HG03039 (cell line): ENCODE measurements around the gene GLUL.

ENCODE experiments used
- ATAC-seq: cut with Tn5 transposase; IDR thresholded peaks from one replicate; pipeline ENCODE4 v1.9.1; 2021; ENCODE audit warnings: mild to moderate bottlenecking, moderate library complexity; ENCODE audit not compliant: unreplicated experiment

The GLUL gene

DNA sequence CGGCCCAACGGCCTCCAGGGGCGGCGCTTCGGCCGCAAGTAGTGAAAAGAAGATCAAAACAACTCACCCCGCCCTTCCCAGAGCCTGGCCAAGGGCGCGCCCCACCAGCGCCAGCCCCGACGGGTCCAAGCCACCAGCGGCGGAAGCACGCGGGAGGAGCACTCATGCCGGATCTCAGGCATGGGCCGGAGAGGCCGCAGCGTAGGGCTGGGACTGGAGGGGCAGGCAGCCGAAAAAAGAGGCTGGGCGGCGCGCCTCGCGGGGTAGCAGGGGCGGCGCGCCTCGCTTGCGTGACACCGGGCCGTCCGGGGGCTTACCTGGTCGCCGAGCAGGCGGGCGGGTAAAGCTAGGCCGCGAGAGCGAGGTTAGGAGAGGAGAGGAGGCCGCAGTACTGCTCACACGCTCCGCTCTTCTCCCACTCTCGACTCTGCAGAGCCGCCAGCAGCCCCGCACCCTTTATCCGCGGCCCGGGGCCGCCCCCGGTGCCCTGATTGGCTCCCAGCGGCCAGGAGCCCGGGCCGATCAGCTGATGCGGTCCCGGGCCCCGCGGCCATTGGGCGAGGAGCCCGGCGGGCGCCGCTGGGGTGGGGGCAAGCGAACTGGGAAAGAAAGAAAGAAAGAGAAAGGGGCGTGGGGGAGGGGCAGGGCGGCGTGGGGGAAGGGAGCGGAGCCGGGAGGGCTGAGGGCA lies at the start of gene GLUL:
TSS of gene GLUL (minus strand) at position 429 of the 688 bp plus-strand sequence. CDS start 3,053 bp downstream, outside the sequence.
- ATAC-seq = peak; percentile 58

DNA sequence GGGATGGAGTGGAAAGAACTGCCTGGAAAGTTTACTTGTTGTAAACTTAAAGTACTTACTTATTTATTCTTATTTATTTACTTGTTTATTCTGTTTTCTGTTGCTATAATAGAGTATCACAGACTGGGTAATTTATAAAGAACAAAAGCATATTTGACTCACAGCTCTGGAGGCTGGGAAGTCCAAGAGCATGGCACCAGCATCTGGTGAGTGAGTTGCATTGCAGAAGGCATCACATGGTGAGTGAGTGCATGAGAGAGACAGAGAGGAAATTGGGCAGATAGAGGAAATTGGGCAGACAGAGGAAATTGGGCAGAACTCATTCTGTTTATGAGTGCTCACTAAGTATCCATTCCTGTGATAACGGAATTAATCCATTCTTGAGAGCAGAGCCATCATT lies 46.7 kb upstream of the GLUL start:
- no peak for ATAC-seq

DNA sequence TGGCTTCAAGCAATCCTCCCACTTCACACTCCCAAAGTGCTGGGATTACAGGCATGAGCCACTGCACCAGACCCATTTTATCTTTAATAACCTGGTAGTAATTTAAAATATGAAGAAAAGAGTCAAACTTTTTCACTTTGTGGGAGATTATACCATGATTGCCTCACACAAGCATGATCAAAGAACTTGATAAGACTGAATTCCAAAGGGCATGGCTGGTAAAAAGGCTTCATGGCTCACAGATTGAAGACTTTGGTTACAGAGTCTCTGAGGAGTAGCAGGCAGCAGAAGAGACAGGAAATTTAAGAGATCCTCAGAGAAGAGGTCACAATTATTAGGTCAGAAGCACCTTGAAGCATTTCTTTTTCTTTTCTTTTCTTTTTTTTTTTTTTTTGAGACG lies 42.0 kb upstream of the GLUL start:
- no peak for ATAC-seq

DNA sequence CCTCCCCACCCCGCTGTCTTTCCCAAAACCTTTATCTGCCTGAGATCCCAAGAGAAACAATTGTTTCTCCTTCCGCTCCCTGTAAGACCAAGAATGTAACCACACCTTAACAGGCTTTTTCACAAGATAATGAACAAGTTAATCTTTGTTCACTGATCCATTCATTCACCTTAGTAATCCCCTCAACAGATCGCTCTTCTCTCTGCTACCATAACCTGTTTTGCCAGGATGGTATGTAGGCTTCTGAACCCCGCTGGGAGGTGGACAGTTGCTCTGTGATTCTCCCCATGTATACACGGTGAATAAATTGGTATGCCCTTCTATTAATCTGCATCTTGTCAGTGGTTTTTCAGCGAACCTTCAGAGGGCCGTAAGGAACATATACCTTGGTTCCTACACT lies 39.7 kb upstream of the GLUL start:
- no peak for ATAC-seq

DNA sequence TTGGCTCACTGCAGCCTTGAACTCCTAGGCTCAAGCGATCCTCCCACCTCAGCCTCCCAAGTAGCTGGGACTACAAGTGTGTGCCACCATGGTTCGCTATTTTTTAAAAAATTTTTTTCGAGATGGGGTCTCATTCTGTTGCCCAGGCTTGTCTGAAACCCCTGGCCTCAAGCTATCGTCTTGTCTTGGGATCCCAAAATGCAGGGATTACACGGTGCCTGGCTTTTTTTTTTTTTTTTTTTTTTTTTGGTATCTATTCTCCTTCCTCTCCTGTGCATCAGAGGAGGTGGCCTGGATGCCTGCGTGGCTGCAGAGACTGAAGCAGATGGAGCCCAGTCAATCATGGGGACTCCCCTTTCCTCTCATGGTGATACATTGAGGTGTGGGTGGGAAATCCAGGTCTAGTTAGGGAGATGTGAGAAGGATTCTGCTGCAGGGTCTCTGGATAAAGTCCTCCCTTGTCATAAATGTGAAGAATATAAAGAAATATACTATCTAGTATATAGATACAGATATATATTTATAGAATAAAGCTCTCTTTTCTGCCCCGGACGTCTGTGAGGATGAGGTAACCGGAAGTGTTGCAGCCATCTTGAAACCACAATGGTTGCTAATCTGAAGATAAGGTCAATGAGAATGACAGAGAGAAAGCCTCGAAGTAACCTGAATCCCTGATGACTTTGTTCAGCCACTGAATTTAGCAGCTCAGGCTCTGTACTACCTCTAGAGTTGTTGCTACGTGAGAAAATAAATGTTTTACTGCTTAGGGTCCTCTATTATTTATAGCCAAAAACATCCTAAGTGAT lies 38.9 kb upstream of the GLUL start:
- ATAC-seq = no peak

DNA sequence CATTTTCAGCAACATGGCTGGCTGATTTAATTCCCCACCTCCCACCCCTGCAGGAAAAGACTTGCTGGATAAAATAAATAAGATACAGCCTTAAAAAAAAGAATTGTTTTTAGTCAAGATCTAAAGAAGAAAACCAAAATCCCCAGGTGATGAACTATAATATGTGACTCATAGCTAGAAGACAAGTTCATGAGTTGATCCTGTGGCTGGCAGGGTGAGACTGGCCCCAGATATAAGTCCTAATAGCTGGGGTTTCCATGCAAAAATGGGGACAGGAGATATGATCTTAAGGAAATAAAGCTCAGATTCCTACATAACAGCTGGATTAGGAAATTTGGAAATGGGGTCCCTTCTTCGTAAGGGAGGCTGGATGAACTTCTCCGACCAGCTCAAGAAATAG lies 36.5 kb upstream of the GLUL start:
- no peak for ATAC-seq

DNA sequence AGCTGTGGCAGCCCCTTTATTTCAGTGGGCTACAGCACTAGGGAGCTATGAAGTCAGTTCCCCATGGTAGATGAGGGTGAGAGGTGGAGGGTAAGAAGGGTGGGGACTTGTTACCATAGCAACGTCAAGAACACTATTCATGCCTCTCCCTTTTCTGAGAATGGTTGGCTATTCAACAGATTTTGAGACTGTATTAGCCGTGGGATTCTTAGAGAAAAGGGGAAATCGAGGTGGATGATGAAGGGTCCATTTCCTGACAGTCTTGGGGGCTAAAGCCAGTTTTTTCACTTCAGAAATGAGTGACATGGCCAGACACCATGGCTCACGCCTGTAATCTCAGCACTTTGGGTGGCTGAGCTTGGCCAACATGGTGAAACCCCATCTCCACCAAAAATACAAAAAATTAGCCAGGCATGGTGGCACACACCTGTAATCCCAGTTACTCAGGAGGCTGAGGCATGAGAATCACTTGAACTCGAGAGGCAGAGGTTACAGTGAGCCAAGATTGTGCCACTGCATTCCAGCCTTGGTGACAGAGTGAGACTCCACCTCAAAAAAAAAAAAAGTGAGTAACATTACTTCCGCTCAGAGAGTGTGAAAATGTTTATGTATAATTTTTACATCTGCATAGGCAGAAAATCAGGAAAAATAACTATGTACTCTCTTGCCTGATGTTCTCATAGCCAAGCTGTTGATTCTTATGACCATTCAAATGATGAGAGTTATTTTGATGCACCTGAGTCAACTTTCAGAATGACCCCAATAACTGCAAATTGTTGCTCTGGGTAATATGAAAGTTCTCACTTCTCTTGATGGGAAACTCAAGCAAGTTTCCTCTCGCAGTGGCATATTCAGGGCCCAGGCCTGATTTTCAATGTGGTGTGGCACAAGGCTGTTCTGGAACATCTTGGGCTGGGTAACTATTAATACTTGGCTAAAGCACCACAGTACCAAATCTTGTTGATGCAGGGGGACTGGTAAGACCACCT lies 35.1 kb upstream of the GLUL start:
- ATAC-seq = peak; percentile 58

DNA sequence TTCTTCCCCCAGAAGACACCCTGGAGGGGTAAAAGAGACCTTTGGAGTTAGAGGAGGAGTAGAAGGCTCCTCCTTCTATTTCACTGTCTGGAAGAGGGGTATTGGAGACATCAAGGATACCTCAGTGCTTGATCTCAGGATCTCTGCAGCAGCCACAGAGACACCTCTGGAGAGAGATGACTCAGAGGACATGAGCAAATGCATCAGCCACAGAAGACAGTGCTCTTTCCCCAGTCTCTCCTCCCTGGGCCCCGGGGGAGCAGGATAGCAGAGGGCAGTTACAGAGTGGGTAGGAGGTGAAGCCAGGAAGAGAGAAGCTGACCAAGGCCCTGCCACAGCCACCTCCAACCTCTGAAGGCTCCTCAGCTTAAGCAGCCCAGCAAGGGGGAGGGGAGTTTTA lies 24.2 kb upstream of the GLUL start:
- no peak for ATAC-seq

DNA sequence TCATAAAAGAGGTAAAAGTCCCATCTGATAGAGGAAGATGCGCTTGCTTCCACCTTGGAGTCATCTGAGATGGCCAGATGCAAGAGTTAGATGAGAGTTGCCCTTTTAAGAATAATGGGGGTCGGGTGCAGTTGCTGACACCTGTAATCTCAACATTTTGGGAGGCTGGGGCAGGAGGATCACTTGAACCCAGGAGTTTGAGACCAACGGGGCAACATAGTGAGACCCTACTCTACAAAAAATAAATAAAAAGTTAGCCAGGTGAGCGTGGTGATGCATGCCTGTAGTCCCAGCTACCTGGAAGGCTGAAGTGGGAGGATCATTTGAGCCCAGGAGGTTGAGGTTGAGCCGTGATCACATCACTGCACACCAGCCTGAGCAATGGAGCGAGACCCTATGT lies 22.4 kb upstream of the GLUL start:
- no peak for ATAC-seq

DNA sequence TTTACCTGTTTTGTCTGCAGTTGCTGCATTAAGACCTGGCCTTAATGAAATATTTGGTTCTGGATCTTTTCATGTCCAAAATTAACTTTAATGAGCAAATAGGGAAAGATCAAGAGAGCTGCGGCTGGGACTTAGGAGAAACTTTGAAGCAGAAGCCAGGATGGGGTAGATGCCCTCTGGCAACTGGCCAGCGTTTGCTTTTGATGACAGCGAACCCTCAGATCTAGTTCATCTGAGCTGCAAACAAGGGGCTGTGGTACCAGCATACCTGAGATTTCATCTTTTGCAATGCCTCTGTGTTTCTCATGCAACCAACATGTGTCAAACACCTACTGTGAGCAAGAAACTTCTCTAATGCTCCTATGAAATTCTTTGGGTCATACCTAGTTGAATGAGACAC lies 21.9 kb upstream of the GLUL start:
- no peak for ATAC-seq

DNA sequence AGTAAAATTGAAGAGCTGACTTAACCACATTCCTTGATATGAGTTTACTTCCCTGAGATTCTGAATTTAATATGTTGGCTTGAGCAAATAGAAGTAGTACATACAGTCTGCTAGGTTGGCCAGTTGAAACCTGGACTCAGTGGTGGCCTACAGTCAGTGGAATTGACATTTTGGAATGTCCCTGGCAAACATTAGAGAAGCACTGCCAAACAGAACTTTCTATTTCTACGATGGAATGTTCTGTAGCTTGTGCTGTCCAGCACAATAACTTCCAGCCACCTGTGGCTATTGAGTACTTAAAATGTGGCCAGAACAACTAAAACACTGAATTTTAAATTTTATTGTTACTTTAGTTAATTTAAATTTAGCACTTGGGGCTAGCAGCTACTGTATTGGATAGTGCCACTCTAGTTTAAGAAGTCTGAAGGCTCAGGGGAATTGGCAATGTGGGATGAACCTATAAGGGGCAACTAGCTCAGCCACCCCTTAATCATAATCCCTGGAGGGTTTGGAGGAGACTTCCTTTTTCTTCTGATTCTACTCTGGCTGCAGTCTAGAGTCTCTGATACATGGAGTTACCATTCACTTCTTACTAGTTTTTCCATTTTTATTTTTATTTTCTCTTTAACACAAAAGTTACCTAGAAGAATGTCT lies 19.2 kb upstream of the GLUL start:
- no peak for ATAC-seq

DNA sequence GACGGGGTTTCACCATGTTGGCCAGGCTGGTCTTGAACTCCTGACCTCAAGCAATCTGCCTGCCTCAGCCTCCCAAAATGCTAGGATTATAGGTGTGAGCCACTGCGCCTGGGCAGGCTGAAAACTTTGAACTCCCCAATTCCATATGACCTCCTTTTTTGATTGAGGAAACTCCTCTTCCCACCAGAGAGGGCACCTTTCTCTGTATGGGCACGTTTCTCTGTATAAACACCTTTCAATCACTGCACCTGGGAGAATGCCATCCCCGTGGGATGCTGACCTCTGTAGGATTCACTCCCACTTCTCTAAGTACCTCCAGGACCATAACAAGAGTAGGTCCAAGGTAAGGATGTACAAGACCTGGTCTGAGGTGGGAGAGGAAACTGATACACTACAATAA lies 18.5 kb upstream of the GLUL start:
- ATAC-seq = no peak

DNA sequence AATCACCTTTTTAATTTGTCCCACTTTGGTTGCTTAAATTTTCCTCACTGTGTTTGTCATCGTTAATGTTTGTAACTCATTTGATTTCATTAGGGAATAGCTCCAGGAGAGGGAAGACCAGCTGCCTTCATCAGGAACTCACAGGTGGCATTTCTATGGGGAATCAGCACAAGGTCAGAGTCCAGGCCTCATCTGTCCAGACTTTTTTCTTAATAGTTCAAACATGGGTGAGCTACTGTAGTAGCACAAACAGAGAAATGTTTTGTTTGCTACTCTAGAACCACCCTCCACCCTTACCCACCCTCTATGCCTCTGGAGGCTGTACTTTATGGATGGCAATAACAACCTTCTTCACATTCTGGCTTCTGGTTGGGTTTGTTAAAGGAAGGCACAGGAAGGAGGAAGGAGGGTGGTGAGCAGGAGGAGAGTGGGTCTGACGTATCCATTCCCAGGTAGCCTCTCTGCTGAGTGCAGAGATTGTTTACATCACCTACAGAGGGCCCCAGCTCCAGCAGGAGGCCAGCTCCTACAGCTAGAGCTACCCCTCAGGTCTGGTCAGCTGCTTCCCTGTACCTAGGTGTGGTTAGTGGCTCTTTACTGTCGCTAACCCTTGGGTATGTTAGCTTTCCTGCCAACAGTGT lies 17.0 kb upstream of the GLUL start:
- no peak for ATAC-seq

DNA sequence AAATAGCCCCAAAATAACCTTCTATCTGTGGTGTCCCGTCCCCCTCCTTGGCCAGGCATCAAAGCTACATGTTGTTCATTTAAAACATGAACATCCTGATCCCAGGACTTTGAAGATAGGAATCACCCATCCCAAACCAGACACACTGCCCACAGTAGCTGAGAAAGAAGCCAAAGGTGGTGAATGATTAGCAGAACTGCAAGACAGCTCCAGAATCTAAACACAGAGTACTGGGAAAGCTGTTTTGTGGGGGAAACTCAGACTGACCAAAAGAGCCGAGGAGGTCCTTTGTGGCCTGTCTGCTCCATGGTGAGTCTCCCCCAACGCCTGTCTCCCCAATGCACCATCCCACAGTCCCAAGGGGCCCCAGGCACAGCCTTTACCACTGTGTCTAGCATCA lies 16.1 kb upstream of the GLUL start:
- no peak for ATAC-seq

DNA sequence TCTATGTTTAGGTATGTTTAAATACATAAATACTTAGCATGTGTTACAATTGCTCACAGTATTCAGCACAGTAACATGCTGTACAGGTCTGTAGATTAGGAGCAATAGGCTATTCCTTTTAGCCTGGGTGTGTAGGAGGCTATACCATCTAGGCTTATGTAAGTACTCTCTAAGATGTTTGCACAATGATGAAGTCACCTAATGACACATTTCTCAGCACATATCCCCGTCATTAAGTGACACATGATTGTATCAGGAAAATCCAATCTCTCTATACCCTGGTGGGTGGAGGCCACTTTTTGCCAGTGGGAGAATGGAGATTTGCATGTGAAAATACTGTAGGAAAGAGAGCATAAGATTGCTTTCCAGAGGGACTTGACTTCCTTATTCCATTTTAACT lies 14.4 kb upstream of the GLUL start:
- no peak for ATAC-seq

DNA sequence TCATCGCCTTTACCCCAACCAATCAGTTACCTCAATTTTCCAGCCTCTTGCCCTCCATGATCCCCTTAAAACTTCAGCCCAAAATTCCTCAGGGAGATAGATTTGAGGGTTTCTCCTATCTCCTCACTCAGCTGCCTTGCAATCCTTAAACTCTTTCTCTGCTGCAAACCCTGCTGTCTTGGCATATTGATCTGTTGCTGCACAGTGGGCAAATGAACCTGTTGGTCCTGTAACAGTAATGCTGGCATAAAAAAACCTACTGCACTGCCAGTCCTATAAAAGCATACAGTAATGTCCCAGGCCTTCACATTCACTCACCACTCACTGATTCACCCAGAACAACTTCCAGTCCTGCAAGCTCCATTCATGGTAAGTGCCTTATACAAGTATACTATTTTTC lies 14.0 kb upstream of the GLUL start:
- ATAC-seq = no peak

DNA sequence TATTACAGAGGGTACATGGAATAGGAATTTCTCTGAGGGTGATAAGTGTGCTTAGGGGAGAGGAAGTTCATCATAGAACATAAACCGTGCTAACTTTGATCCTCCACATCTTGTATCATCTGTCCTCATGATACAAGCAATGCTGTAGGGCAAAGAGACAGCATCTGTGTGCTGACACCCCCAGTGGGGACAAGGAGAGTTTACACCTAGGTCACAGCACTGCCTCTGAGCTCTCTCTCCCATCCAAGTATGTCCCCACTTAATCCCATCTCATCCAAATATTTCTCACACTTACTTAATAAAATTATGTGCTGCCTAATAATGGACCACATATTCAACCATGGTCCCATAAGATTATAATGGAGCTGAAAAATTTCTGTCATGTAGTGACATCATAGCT lies 13.2 kb upstream of the GLUL start:
- no peak for ATAC-seq

DNA sequence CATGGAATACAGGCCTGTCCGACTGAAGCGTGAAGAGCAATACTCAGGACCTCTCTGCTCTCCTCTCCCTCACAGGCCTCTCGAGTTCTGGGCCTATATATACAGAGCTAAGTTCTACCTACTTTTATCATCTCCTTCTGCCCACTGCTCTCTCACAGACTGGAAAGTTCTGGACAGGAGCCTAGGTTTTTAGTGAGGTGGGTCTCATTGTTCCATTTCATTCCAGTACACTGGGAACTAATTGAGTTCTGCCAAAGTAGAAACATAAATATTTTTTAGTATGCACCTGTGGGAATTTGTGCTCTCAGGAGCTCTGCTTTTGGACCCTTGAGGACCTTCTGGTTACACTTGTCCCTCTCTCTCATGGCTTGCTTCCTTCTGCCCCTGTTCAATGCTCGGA lies 9.0 kb upstream of the GLUL start, which contains the start of gene TEDDM1:
TSS of gene TEDDM1 (minus strand) at position 101 of the 400 bp plus-strand sequence. CDS start 182 bp downstream, outside the sequence.
- no peak for ATAC-seq

DNA sequence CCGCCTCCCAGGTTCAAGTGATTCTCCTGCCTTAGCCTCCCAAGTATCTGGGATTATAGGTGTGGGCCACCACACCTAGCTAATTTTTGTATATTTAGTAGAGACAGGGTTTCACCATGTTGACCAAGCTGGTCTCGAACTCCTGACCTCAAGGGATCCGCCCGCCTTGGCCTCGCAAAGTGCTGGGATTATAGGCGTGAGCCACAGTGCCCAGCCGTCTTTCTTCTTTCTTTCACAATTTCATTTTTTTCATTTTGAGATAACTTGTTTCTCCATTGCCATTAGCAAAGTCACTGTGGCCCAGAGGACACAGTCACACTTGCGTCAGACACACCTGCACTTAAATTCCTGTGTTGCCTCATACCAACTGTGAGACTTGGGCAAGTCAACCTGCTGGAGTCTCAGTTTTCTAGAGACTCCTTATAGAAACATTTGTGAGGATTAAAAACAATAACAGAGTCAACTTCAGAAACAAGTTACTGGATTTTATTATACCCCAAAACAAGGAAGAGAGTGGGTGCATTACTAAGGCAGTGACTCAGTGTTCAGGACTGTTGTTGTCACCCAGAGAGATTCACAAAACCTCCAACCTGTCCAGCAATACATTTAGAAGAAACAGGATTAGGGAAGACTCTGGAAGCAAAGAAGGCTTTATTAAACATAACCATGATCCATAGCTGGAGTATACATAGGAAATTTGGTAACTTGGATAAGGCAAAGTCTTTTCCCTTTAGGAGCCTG lies 6.2 kb upstream of the GLUL start:
- no peak for ATAC-seq

DNA sequence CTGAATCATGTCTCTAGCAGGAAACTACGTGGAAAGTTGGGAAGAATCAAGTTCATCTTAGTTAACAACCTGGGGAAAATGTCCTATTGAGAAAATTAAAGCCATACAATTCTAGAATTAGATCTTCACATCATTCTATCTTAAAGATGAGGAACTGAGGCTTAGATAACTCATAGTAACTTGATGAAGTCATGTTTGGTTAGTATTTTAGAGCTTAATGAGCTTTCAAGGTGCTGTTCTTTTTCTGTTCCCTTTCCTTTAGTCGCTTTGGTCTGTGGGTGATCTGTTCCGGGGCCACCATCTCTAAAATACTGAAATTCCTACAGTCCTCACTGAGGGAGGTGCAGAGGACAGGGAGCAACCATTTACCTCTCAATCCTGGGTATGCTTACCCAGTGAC lies 4.3 kb upstream of the GLUL start:
- no peak for ATAC-seq
